Astrocyte (in vitro differentiated cells and primary cell): ENCODE measurements around the gene LASP1. TPM values are rescaled to one million over a fixed set of nuclear protein-coding genes. Genes with fewer than 3 reads are reported as not detected.
"Not testable (repeated sequence)": the region's sequence is repeated elsewhere in the genome, so short reads cannot be mapped to it uniquely, and the experiment has no call there.

Experiments used
- DNase-seq: peaks from one replicate; pipeline ENCODE4 v3.0.0-alpha.2; 2010; ENCODE audit warnings: low read depth
- FAIRE-seq: peaks from 2 replicates; lab custom pipeline; 2011; peaks lifted over from hg19 to GRCh38; lab: Jason Lieb, UNC
- H2AFZ ChIP-seq: 2 replicates; pipeline ENCODE4 v1.6.0; 2012; ENCODE audit warnings: low read depth, low read length, inconsistent platforms
- H3K27ac ChIP-seq: 2 replicates; pipeline ENCODE4 v1.5.1; 2011; ENCODE audit warnings: low read depth, low read length, inconsistent platforms
- H3K27me3 ChIP-seq: 2 replicates; pipeline ENCODE4 v1.6.0; 2011; ENCODE audit warnings: low read length, inconsistent platforms; ENCODE audit not compliant: insufficient read depth
- H3K36me3 ChIP-seq: 2 replicates; pipeline ENCODE4 v1.5.1; 2011; ENCODE audit warnings: low read length, inconsistent platforms; ENCODE audit not compliant: insufficient read depth
- H3K4me1 ChIP-seq: 2 replicates; pipeline ENCODE4 v1.5.1; 2011; ENCODE audit warnings: low read length, inconsistent platforms; ENCODE audit not compliant: insufficient read depth
- H3K4me2 ChIP-seq: 2 replicates; pipeline ENCODE4 v1.6.0; 2012; ENCODE audit warnings: low read length, inconsistent platforms
- H3K4me3 ChIP-seq: 2 replicates; pipeline ENCODE4 v1.5.1; 2011; ENCODE audit warnings: low read depth, mild to moderate bottlenecking, low read length, inconsistent platforms; ENCODE audit not compliant: insufficient read depth
- H3K79me2 ChIP-seq: 2 replicates; pipeline ENCODE4 v1.6.0; 2012; ENCODE audit warnings: mild to moderate bottlenecking, low read length, inconsistent platforms; ENCODE audit not compliant: insufficient read depth
- H3K9ac ChIP-seq: 2 replicates; pipeline ENCODE4 v1.6.0; 2012; ENCODE audit warnings: mild to moderate bottlenecking, low read length, inconsistent platforms
- H3K9me3 ChIP-seq: 2 replicates; pipeline ENCODE4 v1.5.1; 2012; ENCODE audit warnings: low read depth, mild to moderate bottlenecking, low read length, inconsistent platforms; ENCODE audit not compliant: insufficient read depth
- H4K20me1 ChIP-seq: 2 replicates; pipeline ENCODE4 v1.6.0; 2012; ENCODE audit warnings: low read length, inconsistent platforms; ENCODE audit not compliant: insufficient read depth
- H3K27ac Mint-ChIP-seq: one replicate; pipeline ENCODE4 v1.8.0; 2021; ENCODE audit warnings: mild to moderate bottlenecking, mixed read lengths; ENCODE audit not compliant: unreplicated experiment
- H3K27me3 Mint-ChIP-seq: one replicate; pipeline ENCODE4 v1.8.0; 2021; ENCODE audit warnings: low read depth, mixed read lengths; ENCODE audit not compliant: unreplicated experiment
- H3K36me3 Mint-ChIP-seq: one replicate; pipeline ENCODE4 v1.8.0; 2021; ENCODE audit warnings: low read depth, mixed read lengths; ENCODE audit not compliant: unreplicated experiment
- H3K4me1 Mint-ChIP-seq: one replicate; pipeline ENCODE4 v1.8.0; 2021; ENCODE audit warnings: low read depth, mixed read lengths; ENCODE audit not compliant: unreplicated experiment
- H3K4me3 Mint-ChIP-seq: one replicate; pipeline ENCODE4 v1.8.0; 2021; ENCODE audit warnings: mild to moderate bottlenecking, moderate library complexity, mixed read lengths; ENCODE audit not compliant: unreplicated experiment
- H3K9me3 Mint-ChIP-seq: one replicate; pipeline ENCODE4 v1.8.0; 2021; ENCODE audit warnings: mild to moderate bottlenecking, mixed read lengths; ENCODE audit not compliant: unreplicated experiment
- EZH2 ChIP-seq: IDR thresholded peaks from 2 replicates; pipeline ENCODE4 v1.6.1; 2012; ENCODE audit warnings: mild to moderate bottlenecking, low read length, inconsistent platforms; ENCODE audit not compliant: insufficient read depth
- total RNA-seq: library from RNA; stranded (reverse); gene quantifications from 2 replicates; pipeline ENCODE4 v1.2.1, GENCODE V29; 2021
- TF ChIP-seq, protein P1 (sequence below): IDR thresholded peaks from 2 replicates; pipeline ENCODE4 v1.5.1; 2011; ENCODE audit warnings: low read depth, mild to moderate bottlenecking, inconsistent platforms, low read length, moderate library complexity; ENCODE audit not compliant: insufficient read depth

Gene LASP1
- total RNA-seq, 1 donor from 2014 or later = 421 TPM

DNA sequence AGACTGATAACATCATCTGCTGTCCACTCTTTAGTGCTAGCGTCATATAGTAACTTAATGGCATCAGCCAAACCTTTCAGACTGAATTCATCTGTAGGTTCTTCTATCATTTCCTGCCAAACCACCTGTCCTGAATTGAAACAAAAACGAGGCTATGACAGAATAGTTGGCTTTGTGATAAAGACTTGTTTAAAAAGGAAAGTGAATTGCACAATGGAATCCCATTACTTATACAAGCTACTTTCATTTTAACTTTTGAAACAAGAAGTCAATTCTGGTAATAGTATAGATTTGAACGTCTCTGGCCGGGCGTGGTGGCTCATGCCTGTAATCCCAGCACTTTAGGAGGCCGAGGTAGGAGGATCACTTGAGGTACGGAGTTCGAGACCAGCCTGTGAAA lies 73.7 kb downstream of the LASP1 start:
- no peak for TF ChIP-seq EZH2
- TF ChIP-seq, protein P1, sequence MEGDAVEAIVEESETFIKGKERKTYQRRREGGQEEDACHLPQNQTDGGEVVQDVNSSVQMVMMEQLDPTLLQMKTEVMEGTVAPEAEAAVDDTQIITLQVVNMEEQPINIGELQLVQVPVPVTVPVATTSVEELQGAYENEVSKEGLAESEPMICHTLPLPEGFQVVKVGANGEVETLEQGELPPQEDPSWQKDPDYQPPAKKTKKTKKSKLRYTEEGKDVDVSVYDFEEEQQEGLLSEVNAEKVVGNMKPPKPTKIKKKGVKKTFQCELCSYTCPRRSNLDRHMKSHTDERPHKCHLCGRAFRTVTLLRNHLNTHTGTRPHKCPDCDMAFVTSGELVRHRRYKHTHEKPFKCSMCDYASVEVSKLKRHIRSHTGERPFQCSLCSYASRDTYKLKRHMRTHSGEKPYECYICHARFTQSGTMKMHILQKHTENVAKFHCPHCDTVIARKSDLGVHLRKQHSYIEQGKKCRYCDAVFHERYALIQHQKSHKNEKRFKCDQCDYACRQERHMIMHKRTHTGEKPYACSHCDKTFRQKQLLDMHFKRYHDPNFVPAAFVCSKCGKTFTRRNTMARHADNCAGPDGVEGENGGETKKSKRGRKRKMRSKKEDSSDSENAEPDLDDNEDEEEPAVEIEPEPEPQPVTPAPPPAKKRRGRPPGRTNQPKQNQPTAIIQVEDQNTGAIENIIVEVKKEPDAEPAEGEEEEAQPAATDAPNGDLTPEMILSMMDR = no peak
- Histone ChIP-seq H3K9me3 (no peaks in the 10 kb centered on the region), H3K4me2 (no peak overlapping the region), H4K20me1 (no peaks in the 10 kb centered on the region), H3K79me2 (no peaks in the 10 kb centered on the region), H3K36me3 (no peaks in the 10 kb centered on the region), H2AFZ (no peak overlapping the region), H3K27me3 (no peaks in the 10 kb centered on the region), H3K9ac (no peak overlapping the region), H3K27ac (no peak overlapping the region), H3K4me3 (no peak overlapping the region), H3K4me1 (no peaks in the 10 kb centered on the region)
- Mint-ChIP-seq H3K27ac (no peak overlapping the region), H3K27me3 (no peaks in the 10 kb centered on the region), H3K36me3 (no peaks in the 10 kb centered on the region), H3K9me3 (no peaks in the 10 kb centered on the region), H3K4me1 (no peaks in the 10 kb centered on the region), H3K4me3 (no peak overlapping the region)
- DNase-seq (no peak), FAIRE-seq (no peak)

DNA sequence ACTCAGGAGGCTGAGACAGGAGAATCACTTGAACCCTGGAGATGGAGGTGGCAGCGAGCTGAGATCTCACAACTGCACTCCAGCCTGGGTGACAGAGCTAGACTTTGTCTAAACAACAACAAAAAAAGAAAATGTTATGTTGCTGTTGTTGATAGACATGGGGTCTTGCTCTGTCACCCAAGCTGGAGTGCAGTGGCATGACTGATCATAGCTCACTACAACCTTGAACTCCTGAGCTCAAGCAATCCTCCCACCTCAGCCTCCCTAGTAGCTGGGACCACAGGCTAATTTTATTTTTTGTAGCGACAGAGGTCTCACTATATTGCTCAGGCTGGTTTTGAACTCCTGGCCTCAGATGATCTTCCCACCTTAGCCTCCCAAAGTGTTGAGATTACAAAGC lies 77.3 kb downstream of the LASP1 start:
- Mint-ChIP-seq H3K4me3 (no peak overlapping the region), H3K36me3 (no peaks in the 10 kb centered on the region), H3K4me1 (no peaks in the 10 kb centered on the region), H3K9me3 (no peaks in the 10 kb centered on the region), H3K27ac (no peak overlapping the region), H3K27me3 (no peaks in the 10 kb centered on the region)
- H3K4me1 ChIP-seq = no peaks in the 10 kb centered on the region
- H2AFZ ChIP-seq = no peak overlapping the region
- no peak for TF ChIP-seq EZH2
- TF ChIP-seq, protein P1 = no peak
- H3K79me2 ChIP-seq = no peaks in the 10 kb centered on the region
- no peaks in the 10 kb centered on the region for H4K20me1 ChIP-seq
- H3K4me3 ChIP-seq = no peak overlapping the region
- FAIRE-seq = no peak
- no peak overlapping the region for H3K4me2 ChIP-seq
- no peaks in the 10 kb centered on the region for H3K27me3 ChIP-seq
- DNase-seq = no peak
- H3K9ac ChIP-seq = no peak overlapping the region
- H3K9me3 ChIP-seq = no peaks in the 10 kb centered on the region
- H3K36me3 ChIP-seq = no peaks in the 10 kb centered on the region
- H3K27ac ChIP-seq = no peak overlapping the region

DNA sequence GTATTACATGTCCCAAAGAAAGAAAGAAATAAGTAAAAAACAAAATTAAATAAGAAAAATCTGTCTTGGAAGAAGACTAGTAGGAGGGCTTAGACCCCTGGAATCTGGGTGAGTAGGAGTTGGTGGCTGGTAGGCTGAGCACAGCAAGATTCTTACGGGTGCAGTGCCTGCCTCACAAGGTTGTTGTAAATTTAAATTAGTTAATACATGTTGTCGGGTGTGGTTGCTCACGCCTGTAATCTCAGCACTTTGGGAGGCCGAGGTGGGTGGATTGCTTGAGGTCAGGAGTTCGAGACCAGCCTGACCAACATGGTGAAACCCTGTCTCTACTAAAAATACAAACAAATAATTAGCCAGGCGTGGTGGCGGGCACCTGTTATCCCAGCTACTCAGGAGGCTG lies 83.9 kb downstream of the LASP1 start:
- not testable (repeated sequence) for H3K27ac Mint-ChIP-seq, DNase-seq, H3K36me3 Mint-ChIP-seq, H2AFZ ChIP-seq, H3K4me2 ChIP-seq, H3K4me1 Mint-ChIP-seq, FAIRE-seq, H3K36me3 ChIP-seq, H3K9me3 ChIP-seq, H4K20me1 ChIP-seq, H3K9me3 Mint-ChIP-seq, H3K4me1 ChIP-seq, H3K27me3 Mint-ChIP-seq, H3K4me3 ChIP-seq, H3K27ac ChIP-seq, H3K9ac ChIP-seq, H3K79me2 ChIP-seq, H3K4me3 Mint-ChIP-seq, H3K27me3 ChIP-seq
